Muscle of leg (tissue), 11 donors: ENCODE data around the gene DYRK3. TPM values are rescaled to one million over a fixed set of nuclear protein-coding genes. Genes with fewer than 3 reads are reported as not detected.
"Not testable (repeated sequence)": the region's sequence is repeated elsewhere in the genome, so short reads cannot be mapped to it uniquely, and the experiment has no call there.

Experiments used
- DNase-seq: peaks from one replicate; pipeline ENCODE4 v3.0.0; 2013
- H3K27ac ChIP-seq: one replicate; pipeline ENCODE4 v1.5.1; 2013; ENCODE audit warnings: mild to moderate bottlenecking, low read length, control low read depth
- H3K27me3 ChIP-seq: one replicate; pipeline ENCODE4 v1.6.1; 2013; ENCODE audit warnings: low read length; ENCODE audit not compliant: control insufficient read depth, insufficient read depth
- H3K36me3 ChIP-seq: one replicate; pipeline ENCODE4 v1.6.1; 2013; ENCODE audit warnings: low read length; ENCODE audit not compliant: control insufficient read depth, insufficient read depth
- H3K4me1 ChIP-seq: one replicate; pipeline ENCODE4 v1.6.1; 2013; ENCODE audit warnings: low read length; ENCODE audit not compliant: control insufficient read depth, insufficient read depth
- H3K4me3 ChIP-seq: one replicate; pipeline ENCODE4 v1.5.1; 2013; ENCODE audit warnings: low read length, control low read depth
- H3K9me3 ChIP-seq: replicated peaks from 2 replicates; pipeline ENCODE4 v1.6.1; 2013; ENCODE audit warnings: low read depth, low read length; ENCODE audit not compliant: control insufficient read depth
- whole genome bisulfite sequencing: methylation state at CpG from one replicate; pipeline ENCODE4 v1.1.5; 2013; ENCODE audit warnings: missing lambda C conversion rate; ENCODE audit not compliant: insufficient coverage; 5-methylcytosine and 5-hydroxymethylcytosine counted together
- polyA plus RNA-seq, 8 donors: library from polyadenylated mRNA; unstranded; fragments of 120-200 nt; gene quantifications; one replicate each; pipeline versions ENCODE4 v1.2.1 to v1.2.3, GENCODE V29; 2013; ENCODE audit warnings: inconsistent platforms in 1 of 8, low replicate concordance in 1 of 8; ENCODE audit not compliant: insufficient read length in 8 of 8, insufficient read depth in 1 of 8
- total RNA-seq: library from RNA; stranded (reverse); fragments of 120-200 nt; gene quantifications from one replicate; pipeline ENCODE4 v1.2.4, GENCODE V29; 2013

The DYRK3 gene
- total and polyA plus RNA-seq, 9 donors: 2.5 to 7.3 (median 5.0) TPM

DNA sequence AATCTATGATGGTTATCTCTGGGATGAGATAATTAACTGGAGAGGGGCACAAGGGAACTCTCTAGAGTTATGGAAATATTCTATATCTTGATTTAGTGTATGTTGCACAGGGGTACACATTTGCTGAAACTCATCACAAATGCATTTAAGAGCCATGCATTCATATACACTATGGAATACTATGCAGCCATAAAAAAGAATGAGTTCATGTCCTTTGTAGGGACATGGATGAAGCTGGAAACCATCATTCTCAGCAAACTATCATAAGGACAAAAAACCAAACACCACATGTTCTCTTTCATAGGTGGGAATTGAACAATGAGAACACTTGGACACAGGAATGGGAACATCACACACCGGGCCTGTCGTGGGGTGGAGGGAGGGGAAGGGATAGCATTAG is 8.9 kb upstream of the DYRK3 start:
- H3K9me3 ChIP-seq, H3K27me3 ChIP-seq, DNase-seq, H3K4me3 ChIP-seq, H3K4me1 ChIP-seq, H3K36me3 ChIP-seq, H3K27ac ChIP-seq: not testable (repeated sequence)
- no CpG with 5 or more reads among the region's 2 CpGs for WGBS

DNA sequence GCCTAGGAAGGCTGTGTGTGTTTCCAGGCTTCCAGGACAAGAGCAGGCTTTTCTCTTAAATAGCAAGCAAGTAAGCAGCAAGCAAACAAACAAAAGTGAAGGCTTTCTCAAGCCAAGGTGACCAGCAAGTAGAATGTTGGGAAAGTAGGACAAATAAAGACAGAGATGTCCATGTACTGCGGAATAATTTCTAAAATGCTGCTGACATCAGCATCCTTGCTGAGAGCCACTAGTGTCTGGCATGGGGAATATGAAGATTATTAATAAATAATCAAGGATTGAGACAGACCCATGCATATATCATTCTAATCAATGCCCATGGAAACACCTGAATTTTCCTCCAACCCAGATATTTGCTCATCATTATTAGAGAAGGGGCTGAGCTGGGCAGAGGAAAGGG is 6.4 kb upstream of the DYRK3 start:
- Histone ChIP-seq H3K27me3 (peaks cover 5% of the 10 kb centered on the region), H3K27ac (no peak overlapping the region), H3K4me3 (no peak overlapping the region), H3K9me3 (peaks cover 2% of the 10 kb centered on the region), H3K4me1 (peaks cover 7% of the 10 kb centered on the region), H3K36me3 (no peaks in the 10 kb centered on the region)
- DNase-seq: no peak
- WGBS: no CpG with 5 or more reads among the region's 1 CpG

DNA sequence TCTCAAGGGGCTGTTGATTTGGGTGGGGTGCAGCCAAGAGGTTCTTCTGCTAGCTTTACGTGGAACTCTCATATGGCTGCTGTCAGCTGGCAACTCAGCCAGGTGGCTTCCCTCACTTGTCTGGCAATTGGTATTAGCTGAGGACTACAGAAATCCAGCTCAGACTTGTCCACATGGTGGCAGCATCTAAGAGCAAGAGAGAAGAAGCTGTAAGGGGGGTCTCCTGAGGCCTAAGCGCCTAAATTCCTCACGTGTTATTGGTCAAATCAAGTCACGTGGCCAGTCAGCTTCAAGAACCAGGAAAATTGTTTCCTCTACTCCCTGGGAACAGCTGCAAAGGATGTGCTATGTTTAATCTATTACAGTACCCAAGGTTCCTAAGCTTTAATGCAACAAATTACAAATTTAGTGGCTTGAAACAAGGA is 4.2 kb upstream of the DYRK3 start:
- WGBS: 12% methylated on average over 3 of the region's 4 CpGs
- peaks cover 11% of the 10 kb centered on the region for H3K27me3 ChIP-seq
- H3K36me3 ChIP-seq: no peaks in the 10 kb centered on the region
- no peak overlapping the region for H3K4me3 ChIP-seq
- H3K4me1 ChIP-seq: peaks cover 22% of the 10 kb centered on the region
- peaks cover 2% of the 10 kb centered on the region for H3K9me3 ChIP-seq
- DNase-seq: peak; percentile 96
- H3K27ac ChIP-seq: no peak overlapping the region

DNA sequence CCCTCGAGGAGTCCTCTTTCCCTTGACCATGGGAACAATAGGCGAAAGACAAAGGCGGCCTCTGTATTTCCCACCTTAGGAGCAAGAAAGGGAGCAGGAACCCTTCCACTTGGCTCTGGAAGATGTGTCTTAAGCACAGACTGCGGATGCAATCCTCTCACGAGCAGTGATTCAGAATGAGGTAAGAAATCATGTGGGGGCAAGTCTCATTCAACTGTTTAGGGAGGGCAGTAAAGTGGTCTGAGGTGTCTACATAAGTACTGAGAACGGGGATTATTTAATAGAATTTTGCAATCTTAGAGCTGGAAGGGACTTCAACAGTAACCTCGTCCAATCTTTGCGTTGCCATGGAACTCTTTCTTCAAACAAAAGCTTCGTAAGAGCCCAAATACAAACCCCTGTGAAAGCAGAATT is 1.6 kb upstream of the DYRK3 start:
- H3K27me3 ChIP-seq: peaks cover 9% of the 10 kb centered on the region

DNA sequence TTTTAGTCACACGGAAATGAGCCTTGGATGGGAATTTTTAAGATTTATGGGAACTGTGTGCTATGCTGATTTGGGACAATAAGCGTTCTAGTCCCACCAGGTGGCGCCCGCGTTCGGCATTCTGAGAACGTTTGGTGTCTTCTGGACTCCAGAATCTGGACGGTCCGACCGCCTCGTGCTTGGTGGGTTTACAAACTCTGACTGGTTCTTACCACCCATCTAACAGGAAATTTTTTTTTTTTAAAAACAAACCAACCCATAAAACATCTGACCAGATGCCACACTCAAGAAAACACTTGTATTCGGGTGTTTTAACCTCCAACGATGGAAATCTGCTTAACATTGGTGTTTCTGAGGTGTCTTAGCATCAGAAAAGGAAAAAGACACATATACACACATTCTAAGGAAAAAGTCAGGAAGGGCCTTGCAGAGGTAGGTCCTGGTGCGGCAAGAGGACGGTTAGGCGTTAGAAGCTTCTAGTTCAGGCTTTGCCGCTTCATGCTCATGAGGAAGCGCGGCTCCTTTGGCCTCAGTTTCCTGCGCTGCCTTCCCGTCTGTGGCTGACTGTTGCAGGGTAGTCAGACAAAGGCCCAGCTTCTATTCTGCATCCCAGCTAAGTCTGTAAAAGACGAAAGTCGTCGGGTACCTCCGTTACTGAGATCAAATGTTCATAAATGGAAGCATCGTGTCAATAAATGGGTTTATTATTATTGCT is 814 bp upstream of the DYRK3 start:
- peak overlapping the region; percentile 77 for H3K4me3 ChIP-seq
- peak overlapping the region; percentile 85 for H3K27ac ChIP-seq
- H3K9me3 ChIP-seq: no peaks in the 10 kb centered on the region
- peaks cover 9% of the 10 kb centered on the region for H3K27me3 ChIP-seq
- DNase-seq: peak; percentile 96
- H3K4me1 ChIP-seq: peaks cover 22% of the 10 kb centered on the region
- WGBS: 15% methylated on average over 10 of the region's 26 CpGs
- peaks cover 3% of the 10 kb centered on the region for H3K36me3 ChIP-seq

More for the DNA sequence above, 1.6 kb upstream of the DYRK3 start:
- H3K27ac ChIP-seq: no peak overlapping the region
- peaks cover 22% of the 10 kb centered on the region for H3K4me1 ChIP-seq
- H3K4me3 ChIP-seq: no peak overlapping the region
- peak; percentile 84 for DNase-seq
- H3K36me3 ChIP-seq: no peaks in the 10 kb centered on the region
- H3K9me3 ChIP-seq: no peaks in the 10 kb centered on the region
- WGBS: 27% methylated on average over 4 of the region's 9 CpGs

DNA sequence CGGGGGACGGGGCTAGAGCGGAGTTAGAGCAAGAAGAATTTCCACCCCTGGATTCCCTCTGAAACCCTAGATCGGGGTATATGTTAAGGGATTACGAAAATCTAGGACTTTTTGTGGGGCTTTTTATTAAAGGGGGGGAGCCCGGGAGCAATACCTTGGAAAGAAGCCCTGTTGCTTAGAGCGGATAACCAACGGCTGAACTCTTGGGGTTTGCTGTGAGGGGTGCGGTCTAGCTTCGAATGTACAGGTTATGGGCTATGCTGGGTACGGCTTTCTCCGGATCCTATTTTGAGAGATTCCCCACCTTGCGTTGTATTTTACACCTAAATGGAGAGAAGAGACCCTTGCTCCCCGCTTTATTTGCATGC is 626 bp downstream of the DYRK3 start:
- DNase-seq: peak; percentile 41
- peaks cover 3% of the 10 kb centered on the region for H3K36me3 ChIP-seq
- peak overlapping the region; percentile 85 for H3K27ac ChIP-seq
- peak overlapping the region; percentile 77 for H3K4me3 ChIP-seq
- peaks cover 21% of the 10 kb centered on the region for H3K4me1 ChIP-seq
- no peaks in the 10 kb centered on the region for H3K9me3 ChIP-seq
- WGBS: 0% methylated on average over 2 of the region's 14 CpGs
- H3K27me3 ChIP-seq: peaks cover 9% of the 10 kb centered on the region

DNA sequence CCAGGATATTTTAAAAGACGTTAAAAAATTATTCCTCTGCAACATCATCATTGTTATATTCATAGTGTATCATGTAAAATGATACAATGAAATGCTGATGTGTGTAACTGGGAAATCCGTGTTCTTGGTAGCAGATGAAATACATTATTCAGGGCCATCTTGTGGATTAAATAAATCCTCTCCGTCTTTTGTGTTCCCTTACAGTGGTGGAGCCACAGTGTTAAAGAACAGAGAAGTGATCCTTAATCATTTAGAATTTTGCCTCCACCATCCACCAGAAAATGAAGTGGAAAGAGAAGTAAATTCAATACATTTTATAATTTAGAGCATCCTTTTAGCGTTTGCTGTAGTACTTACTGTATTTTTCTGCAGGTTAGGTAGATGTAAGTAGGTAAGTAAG is 1.3 kb downstream of the DYRK3 start:
- Histone ChIP-seq H3K27me3 (peaks cover 9% of the 10 kb centered on the region), H3K9me3 (no peaks in the 10 kb centered on the region), H3K4me1 (peaks cover 19% of the 10 kb centered on the region), H3K36me3 (peaks cover 3% of the 10 kb centered on the region), H3K27ac (no peak overlapping the region), H3K4me3 (no peak overlapping the region)
- DNase-seq: no peak
- no CpG with 5 or more reads among the region's 4 CpGs for WGBS

DNA sequence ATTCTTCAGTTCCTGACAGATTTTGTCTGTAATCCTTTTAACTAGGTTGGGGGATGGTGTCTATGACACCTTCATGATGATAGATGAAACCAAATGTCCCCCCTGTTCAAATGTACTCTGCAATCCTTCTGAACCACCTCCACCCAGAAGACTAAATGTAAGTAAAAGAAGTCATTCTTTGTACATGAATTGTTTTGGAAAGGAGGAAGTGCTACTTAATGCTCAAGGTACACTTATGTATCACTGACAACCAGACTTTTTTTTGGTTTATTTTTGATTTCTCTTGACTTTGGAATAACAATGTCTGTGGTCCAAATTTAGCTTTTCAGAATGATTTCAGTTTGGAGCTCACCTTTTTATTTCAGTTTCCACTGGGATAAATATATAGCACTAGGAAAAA is 2.3 kb downstream of the DYRK3 start:
- H3K4me3 ChIP-seq: no peak overlapping the region
- peaks cover 9% of the 10 kb centered on the region for H3K27me3 ChIP-seq
- H3K27ac ChIP-seq: no peak overlapping the region
- H3K36me3 ChIP-seq: peaks cover 3% of the 10 kb centered on the region
- DNase-seq: no peak
- H3K9me3 ChIP-seq: no peaks in the 10 kb centered on the region
- peaks cover 19% of the 10 kb centered on the region for H3K4me1 ChIP-seq

DNA sequence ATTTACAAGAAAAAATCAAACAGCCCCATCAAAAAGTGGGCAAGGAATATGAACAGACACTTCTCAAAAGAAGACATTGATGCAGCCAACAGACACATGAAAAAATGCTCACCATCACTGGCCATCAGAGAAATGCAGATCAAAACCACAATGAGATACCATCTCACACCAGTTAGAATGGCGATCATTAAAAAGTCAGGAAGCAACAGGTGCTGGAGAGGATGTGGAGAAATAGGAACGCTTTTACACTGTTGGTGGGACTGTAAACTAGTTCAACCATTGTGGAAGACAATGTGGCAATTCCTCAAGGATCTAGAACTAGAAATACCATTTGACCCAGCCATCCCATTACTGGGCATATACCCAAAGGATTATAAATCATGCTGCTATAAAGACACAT is 6.7 kb downstream of the DYRK3 start:
- WGBS: no CpG with 5 or more reads among the region's 2 CpGs
- H3K9me3 ChIP-seq, H3K27ac ChIP-seq, H3K27me3 ChIP-seq, H3K4me1 ChIP-seq, DNase-seq, H3K36me3 ChIP-seq, H3K4me3 ChIP-seq: not testable (repeated sequence)

DNA sequence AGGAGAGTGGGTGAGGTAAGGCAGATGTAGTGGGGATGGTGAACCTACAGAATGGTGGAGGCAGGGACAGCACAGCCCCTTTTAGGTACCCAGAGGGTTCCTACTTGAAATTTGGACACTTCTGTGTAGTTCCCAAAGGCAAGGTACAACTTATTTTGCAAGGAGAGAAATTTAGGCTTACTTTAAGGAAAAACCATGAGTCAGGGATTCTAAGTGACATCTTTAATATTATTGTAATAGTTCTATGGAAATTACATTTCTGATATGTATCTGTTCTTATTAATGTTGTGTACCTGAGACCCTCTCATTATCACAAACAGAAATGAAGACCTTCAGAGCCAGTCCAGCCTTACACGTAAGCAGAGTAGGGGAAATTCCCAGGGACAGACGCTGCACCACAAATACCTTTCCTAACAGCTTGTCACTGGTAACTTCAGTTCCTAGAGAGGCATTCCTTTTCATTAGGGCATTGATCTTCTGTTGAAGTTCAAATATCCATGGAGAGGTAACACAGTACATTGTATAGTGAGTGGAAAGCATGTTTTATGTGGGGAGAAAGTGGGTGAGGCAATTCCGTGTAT is 7.9 kb downstream of the DYRK3 start:
- no peaks in the 10 kb centered on the region for H3K27me3 ChIP-seq
- H3K4me1 ChIP-seq: no peaks in the 10 kb centered on the region
- H3K27ac ChIP-seq: no peak overlapping the region
- H3K4me3 ChIP-seq: no peak overlapping the region
- WGBS: 64% methylated on average over 1 of the region's 3 CpGs
- H3K36me3 ChIP-seq: peaks cover 12% of the 10 kb centered on the region
- no peak for DNase-seq
- no peaks in the 10 kb centered on the region for H3K9me3 ChIP-seq
